HG02840 (cell line): ENCODE data around the gene ATP6V1C2.

Experiments
- ATAC-seq: cut with Tn5 transposase; IDR thresholded peaks from one replicate; pipeline ENCODE4 v1.9.1; 2021; ENCODE audit warnings: mild to moderate bottlenecking, moderate library complexity, moderate number of reproducible peaks; ENCODE audit not compliant: unreplicated experiment, low FRiP score

Gene ATP6V1C2

GRCh38 chr2:10831400-10831985, 110.1 kb downstream of the ATP6V1C2 start:
- no peak for ATAC-seq

GRCh38 chr2:10832203-10832936, 110.9 kb downstream of the ATP6V1C2 start:
- ATAC-seq, result peak; percentile 69

- ATAC-seq, result no peak
Observed at GRCh38 chr2:10833021-10833420, 111.6 kb downstream of the ATP6V1C2 start.

DNA sequence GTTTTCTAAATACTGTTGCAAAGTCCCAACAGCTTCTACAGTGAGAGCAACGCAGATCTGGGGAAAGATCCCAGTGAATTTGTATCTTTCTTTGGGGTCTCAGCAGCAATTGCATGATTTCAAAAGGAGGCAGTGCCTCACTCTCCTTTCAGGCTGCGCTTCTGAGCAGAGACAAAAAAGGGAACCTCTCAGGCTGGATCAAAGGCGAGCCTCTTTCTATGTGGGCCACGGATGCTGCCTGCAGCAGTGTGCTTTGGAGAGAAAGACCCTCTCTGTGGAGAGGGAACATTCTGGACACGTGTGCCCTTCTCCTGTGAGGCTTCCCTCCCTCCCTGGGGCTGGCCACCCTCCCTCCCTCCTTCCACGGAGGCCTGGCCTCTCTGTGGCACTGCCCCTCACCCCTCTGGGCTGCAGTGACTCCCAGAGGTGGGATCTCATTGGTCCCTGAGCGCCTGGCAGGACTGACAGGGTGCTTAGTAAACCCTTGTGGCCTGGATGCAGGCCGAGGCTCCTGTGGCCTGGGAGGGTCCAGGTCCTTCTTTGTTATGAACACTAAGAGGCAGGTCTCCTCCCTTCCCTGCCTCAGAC, 112.7 kb downstream of the ATP6V1C2 start:
- no peak for ATAC-seq
